Dedifferentiated amniotic fluid mesenchymal stem cell (primary cell): Measurements from ENCODE around the gene C2orf72.
"Not testable (repeated sequence)": the region's sequence is repeated elsewhere in the genome, so short reads cannot be mapped to it uniquely, and the experiment has no call there.

Source experiments
- DNase-seq: peaks from one replicate; pipeline ENCODE4 v3.0.0-alpha.2; 2016; ENCODE audit errors: extremely low spot score

The C2orf72 gene

GRCh38 chr2:231046916-231047273 is 9.6 kb downstream of the C2orf72 start:
- no peak for DNase-seq

DNA sequence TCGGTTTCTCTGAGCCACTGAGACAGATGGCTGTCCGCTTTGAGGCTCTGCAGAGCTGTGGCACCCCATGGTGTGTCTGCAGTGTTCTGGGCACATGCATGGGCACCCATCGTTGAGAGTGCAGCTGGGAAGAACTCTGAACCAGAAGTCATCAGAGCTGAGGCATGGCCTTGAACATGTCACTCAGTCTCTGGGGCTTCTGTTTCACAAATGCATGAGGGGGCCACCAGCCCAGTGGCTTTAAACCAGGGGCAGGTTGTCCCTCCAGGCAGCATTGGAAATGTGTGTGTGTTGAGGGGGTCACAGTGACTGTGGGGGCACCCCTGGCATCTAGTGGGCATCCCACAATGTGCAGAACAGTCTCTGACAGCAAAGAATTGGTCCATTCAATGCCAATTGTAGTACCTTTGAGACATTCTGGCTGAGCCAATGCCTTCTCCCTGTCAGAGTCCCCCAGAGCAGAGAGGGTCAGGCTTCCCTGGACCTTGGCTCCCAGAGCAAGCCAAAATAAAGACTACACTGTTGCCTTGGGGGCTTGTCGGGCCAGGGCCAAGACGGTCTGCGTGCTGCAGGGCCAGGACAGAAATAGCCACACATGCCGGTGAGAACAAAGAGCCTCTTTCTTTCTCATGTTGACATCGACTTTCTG is 10.1 kb downstream of the C2orf72 start:
- no peak for DNase-seq

DNA sequence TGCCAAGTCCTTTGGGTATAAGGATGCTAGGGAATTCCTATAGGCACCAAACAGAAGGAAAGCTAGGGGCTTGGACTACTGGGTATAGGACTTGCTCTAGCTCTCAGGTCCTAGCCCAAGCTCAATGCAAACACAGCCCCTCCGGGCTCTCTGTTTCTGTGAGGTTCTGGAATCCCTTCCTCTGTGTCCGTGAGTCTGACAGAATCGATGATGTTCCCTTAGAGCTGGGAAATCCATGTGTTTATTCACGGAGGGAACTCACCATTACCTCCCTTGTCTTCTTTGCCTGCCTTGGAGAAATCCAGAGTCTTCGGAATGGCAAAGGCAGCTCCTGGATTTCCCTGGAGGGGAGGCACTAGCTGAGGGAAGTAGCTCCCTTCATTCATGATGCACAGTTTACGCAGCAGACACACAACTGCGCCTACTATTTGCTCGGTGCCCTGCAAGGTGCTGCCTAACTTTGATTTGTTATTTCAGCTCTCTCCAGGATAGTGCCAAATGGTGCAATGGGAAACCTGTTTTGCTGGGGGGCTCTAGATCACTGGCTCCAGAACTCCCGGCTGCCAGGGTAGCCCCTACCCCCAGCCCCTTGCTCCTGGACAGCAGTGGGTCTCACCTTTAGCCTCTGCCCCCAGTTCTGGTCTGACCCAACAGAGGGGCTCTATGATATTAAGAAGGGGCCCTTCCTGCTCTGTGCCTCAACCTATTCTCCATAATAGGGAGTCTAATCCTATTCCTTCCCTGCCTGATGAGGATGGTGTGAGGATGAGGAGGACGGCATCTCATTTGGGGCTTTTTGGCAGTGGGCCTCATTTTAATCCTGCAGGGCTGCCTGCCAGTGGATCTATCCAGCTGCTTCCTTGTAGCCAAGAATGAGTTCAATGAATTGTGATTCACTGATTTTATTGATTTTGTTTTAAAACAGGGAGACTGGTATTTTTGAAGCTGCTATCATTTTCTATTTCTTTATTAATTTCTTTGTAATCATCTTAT is 10.9 kb downstream of the C2orf72 start:
- no peak for DNase-seq

DNA sequence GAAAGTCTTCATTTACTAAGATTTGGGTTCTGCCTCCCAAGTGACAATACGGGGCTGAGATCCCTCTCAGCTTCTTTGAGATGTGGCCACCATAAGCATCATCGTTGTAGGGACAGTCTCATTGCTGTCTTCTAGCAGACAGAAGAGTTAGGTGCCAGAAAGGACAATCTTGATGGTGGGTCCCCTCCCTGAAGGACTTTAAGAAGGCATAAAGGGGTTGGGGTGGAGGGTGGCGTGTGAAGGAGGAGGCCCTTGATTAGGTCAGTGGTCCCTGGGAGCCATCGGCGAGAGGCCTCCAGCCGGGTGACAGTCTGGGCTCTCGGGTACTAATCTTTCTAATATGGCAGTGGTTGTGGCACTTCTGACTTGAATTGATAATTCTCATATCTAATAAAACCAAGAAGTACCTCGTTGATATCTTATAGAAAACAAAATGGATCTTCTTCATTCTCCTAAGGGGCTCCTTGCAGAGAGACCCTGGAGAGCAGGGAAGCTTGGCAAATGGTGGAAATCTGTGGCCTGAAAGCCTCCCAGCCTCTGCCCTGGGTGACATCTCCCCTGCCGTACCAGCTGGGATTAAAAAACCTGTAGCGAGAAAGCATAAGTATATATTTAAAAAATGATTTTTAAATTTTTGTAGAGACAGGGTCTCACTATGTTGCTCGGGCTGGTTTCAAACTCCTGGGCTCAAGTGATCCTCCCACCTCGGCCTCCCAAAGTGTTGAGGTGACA is 12.1 kb downstream of the C2orf72 start:
- no peak for DNase-seq

- DNase-seq: no peak
Measured at GRCh38 chr2:231050018-231050901, 12.9 kb downstream of the C2orf72 start.

GRCh38 chr2:231051116-231051515 is 13.8 kb downstream of the C2orf72 start:
- DNase-seq: no peak

DNA sequence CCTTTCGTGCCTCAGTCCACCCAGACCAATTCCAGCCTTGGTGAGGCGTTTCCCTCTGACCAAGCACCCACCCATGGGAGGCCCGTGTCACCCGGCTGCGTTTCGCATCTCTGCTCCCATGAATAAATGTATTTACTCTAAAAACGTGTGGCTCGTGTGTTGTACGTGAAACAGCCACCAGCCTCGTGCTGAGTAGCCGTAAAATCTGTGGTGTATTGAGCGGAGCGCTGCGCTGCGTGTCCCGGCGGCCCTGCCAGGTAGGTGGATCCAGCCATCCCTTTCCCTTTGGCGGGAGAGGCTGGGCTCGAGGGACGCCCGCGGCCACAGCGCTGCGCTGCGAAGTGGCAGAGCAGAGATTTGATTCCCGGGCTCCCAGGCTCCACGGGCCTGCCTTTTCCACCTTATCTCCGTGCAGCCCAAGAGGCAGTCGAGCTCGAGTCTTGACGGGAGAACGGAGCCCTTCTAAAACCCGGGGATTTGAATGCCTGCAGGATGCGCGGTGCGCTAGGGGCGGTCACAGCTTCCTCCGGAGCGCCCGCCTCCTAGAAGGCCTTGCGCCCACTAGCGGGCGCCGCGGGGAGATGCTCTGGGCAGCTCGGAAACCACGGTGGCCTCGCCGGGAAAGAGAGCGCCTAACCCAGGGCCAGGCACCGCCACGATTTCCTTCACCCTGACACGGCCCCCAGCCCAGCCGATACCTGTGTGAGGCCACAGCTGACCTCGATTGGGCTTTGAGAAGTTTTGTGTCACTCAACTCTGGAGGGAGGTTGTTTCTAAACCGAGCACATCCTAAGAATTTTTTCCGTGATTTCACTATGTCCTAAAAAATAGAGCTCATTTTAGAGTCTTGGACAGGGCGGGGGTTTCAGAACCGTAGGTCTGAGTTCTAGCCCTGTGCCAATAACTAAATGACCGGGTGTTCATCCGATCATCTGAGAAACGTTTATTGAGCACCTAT is 15.4 kb downstream of the C2orf72 start:
- DNase-seq: peak; percentile 75

DNA sequence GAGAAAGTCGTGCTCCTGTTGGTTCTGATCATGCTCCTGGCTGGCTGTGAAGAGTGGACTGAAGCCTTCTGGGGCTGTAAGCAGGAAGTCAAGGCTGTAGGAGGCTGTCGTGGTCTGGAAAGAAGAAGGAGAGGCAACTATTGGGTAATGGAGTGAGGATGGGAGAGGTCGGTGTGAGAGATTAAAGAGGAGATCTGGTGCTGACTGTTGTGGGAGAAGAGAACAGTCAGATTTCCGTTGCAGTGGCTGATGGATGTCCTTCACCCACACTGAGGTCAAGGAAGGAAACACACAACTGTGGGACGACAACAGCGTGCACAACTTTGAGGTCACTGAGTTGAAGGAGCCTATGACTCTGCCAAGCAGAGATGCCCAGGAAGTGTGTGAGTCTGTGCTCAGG is 16.5 kb downstream of the C2orf72 start:
- DNase-seq: no peak

DNA sequence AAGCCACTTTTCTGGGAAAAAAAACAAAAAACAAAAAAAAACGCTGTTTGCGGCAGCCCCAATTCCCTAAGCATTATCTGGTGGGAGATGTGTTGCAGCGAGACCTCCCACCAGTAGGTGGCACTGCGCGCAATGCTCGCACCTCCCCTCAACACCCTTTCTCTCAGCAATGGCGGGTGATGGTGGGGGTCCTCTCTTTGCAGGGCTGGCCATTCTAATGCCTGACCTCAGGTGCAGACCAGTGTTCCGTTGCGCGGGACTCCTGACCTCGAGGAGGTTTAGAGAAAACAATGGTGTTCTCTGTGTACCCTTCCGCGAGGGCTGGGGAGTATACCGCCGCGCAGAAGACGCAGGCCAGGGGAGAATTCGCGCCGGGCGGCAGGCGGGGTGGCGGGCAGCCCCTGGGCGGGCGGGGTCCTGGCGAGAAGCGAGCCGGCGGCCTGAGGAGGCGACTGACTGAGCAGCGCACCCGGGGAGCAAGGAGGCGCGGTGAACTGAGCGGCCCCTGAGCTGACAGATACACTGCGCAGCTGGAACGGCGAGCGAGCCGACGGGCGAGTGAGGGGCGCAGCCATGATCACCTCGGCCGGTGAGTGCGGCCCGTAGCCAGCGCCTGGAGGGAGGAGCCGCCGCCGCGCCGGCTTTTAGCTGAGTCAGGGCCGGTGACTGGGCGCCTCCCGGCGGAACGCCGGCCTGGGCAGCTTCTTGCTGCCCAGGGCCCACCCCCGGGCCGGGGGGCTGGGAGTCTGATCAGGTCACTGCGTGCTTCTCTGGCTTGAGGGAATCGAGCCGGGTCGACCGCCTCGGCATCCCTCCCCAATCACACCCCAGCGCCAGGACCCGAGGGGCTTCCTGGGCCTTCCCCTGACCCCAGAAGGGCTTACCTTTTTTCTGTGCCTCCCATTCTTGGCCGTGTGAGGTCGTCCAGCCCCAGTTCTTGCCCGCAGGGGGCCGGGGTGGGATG is 19.4 kb downstream of the C2orf72 start, which contains the start of gene PSMD1:
Gene PSMD1, plus strand, starts transcription at position 415 of the 964 bp plus-strand sequence. Its CDS starts 159 bp downstream, at position 574.
- peak; percentile 88 for DNase-seq

GRCh38 chr2:231057590-231057989 is 20.3 kb downstream of the C2orf72 start:
- DNase-seq: peak; percentile 53

DNA sequence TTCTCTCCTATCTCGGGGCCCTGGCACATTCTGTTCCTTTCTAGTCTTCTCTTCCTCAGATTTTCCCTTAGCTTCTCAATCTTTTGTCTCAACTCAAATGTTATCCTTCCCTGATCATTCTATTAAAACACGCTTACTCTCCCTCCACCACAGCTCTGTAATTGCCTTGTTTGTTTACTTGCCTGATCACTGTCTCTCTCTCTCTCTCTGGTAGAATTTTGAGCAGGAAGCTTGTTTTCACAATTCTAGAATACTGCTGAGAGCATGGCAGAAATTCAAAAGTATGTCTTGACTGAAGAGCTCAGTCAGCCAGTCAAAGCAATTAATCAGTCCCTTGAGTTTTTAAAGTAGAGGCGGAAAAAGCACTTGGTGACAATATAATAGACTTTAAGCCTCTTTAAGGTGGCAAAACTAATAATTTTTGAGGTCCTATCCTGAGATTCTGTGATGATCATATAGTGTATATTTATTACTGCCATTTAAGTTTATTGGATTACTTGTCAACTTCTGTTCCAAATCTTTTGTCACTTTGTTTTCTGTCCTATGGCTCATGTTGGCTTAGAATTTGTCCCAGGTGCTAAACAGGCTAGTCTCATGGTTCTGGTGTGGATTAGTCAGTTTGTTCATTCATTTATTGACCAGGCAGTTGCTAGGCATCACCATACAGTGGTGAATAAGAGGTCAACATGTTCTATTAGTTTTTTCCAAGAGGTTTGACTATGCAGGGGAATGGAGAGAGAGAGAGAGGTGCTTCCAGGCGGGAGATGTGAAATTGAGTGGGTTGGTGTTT is 21.6 kb downstream of the C2orf72 start:
- DNase-seq: no peak

DNA sequence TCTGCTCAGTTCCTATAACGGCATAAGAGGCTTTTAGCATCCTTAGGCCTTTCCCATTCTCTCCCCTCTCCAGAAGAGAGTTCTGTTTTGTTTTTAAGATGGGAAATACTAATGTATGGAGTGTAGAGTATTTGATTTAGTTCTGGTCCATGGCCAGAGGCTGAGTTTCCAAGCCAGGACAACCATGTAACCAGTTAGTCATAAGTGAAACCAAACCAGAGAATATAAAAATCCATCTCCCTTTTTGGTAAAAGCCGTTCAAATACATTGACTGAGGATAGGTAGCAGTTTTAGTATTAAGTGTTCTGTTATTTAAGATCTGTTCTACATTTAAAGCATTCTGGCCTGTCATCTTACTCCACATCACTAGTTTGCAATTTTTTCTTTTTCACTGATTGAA is 22.4 kb downstream of the C2orf72 start:
- DNase-seq: no peak

- DNase-seq: no peak
Measured at GRCh38 chr2:231062776-231063175, 25.5 kb downstream of the C2orf72 start.

DNA sequence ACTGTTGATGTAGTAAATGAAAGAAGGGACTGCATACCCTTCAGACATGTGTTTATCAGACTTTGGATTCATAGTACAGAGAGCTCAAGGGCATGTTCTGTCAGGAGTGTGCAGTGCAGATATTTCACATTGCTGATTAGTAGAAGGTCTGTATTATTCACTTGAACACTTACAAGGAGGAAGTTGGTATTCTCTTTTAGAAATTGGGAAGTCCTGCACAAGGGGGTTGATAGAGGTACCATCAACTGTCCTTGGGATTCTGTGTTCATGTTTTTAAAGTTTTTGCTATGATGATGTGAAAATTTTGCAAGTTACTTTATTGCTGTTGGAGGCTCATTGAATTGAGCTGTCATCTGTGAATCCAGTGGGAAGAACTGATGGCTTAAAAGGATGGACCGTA is 26.0 kb downstream of the C2orf72 start:
- DNase-seq: no peak

DNA sequence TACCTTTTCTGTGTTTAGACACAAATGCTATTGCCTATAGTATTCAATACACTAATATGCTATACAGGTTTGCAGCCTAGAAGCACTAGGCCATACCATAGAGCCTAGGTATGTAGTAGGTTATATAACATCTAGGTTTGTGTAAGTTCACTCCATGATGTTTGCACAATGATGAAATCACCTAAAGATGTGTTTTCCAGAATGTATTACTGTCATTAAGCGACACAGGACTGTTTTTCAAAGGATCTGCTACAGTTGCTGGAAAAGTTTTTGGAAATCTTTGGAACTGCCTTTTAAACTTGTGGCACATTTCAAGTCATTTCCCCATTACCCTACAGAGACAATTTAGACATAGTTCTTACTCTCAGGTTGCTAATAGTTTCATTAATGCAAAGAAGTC is 28.6 kb downstream of the C2orf72 start:
- no peak for DNase-seq

GRCh38 chr2:231067531-231067930 is 30.2 kb downstream of the C2orf72 start:
- DNase-seq: not testable (repeated sequence)

DNA sequence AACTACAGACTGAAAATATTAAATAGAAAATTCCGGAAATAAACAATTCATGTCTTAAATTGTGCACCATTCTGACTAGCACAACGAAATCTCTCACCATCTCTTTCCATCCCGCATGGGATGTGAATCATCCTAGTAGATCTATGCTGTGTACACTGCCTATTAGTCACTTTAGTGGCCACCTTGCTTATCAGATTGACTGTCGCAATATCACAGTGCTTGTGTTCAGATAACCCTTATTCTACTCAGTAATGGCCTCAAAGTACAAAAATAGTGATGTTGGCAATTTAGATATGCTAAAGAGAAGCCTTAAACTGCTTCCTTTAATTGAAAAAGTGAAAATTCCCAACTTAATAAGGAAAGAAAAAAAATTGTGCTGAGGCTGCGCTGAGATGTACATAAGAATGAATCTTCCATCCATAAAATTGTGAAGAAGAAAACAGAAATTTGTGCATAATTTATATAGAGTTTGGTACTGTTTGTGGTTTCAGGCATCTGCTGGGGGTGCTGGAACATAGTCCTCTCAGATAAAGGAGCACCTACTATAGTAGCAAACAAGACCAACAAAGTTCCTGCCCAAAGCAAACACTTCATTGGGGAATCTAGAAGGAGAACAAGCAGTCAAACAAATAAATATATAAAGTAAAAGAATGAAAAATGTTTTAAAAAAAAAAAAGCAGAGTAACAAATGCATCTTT is 31.4 kb downstream of the C2orf72 start:
- no peak for DNase-seq
